SU-DHL-6 (cell line): Measurements from ENCODE around the gene FSIP1.

Experiments
- CTCF ChIP-seq: fragments of 200-600 bp; sonication (generic); IDR thresholded peaks from one replicate; pipeline ENCODE4 v1.5.1; 2017; ENCODE audit warnings: antibody characterized with exemption, mild to moderate bottlenecking, low read length, moderate library complexity; ENCODE audit not compliant: insufficient read depth, poor library complexity, severe bottlenecking
- EZH2phosphoT487 ChIP-seq: fragments of 200-600 bp; sonication (generic), shearing (Covaris generic); conservative IDR thresholded peaks from 2 replicates; pipeline ENCODE4 v1.6.1; 2018; ENCODE audit warnings: mild to moderate bottlenecking, antibody characterized with exemption, low read length, moderate library complexity, mixed read lengths

DNA sequence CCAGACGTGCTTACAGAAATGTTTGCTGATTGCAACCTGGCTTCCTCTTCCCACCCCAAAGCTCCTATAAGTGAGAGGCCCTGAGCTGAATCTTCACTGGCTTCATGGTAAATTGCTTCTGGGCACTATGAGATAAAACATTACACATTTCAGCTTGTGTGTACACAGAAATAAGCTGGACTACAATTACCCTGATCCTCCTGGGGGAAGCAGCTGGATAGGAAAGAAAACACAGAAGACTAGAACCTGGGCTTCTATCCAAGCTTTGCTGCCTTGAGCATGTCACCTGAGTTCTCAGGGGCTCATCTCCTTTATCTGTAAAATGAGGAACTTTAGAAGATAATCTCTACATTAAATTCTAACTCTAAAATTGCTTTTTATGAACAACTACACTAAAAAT is 161.4 kb downstream of the FSIP1 start:
- no peak for TF ChIP-seq CTCF
- no peak for TF ChIP-seq EZH2phosphoT487
